LNCaP clone FGC (cell line): ENCODE data around the gene PRDM15.

Source experiments
- DNase-seq: peaks from one replicate; pipeline ENCODE4 v3.0.0-alpha.2; 2011; ENCODE audit warnings: low read depth
- H3K4me3 ChIP-seq: 2 replicates; pipeline ENCODE4 v1.5.1; 2011; ENCODE audit warnings: mild to moderate bottlenecking, low read depth, low read length, control low read depth
- TF ChIP-seq, protein P1 (sequence below): IDR thresholded peaks from 2 replicates; pipeline ENCODE4 v1.5.1; 2012; ENCODE audit warnings: mild to moderate bottlenecking; ENCODE audit not compliant: control insufficient read depth, insufficient read depth; ENCODE audit errors: extremely low read depth

The PRDM15 gene

DNA sequence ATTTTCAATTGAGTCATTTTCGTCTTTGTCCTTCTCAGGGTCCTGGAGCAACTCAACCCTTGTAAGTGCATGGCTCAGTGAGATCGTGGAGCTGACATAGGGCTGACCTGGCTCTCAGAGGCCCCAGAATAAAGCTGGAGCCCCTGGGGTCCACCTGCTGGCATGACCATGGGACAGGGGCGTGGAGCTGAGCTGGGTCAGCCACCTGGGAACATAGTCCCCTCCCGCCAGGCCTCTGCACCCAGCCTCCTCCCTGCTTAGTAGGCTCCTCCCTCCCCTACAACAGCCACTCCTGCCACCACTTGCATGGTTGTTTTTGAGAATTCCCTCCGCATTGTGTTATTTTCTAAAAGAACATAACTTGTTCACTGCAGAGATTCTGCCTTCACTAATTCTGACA, 109.2 kb downstream of the PRDM15 start:
- TF ChIP-seq, protein P1, sequence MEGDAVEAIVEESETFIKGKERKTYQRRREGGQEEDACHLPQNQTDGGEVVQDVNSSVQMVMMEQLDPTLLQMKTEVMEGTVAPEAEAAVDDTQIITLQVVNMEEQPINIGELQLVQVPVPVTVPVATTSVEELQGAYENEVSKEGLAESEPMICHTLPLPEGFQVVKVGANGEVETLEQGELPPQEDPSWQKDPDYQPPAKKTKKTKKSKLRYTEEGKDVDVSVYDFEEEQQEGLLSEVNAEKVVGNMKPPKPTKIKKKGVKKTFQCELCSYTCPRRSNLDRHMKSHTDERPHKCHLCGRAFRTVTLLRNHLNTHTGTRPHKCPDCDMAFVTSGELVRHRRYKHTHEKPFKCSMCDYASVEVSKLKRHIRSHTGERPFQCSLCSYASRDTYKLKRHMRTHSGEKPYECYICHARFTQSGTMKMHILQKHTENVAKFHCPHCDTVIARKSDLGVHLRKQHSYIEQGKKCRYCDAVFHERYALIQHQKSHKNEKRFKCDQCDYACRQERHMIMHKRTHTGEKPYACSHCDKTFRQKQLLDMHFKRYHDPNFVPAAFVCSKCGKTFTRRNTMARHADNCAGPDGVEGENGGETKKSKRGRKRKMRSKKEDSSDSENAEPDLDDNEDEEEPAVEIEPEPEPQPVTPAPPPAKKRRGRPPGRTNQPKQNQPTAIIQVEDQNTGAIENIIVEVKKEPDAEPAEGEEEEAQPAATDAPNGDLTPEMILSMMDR, result no peak
- DNase-seq, result no peak
- no peak overlapping the region for H3K4me3 ChIP-seq

DNA sequence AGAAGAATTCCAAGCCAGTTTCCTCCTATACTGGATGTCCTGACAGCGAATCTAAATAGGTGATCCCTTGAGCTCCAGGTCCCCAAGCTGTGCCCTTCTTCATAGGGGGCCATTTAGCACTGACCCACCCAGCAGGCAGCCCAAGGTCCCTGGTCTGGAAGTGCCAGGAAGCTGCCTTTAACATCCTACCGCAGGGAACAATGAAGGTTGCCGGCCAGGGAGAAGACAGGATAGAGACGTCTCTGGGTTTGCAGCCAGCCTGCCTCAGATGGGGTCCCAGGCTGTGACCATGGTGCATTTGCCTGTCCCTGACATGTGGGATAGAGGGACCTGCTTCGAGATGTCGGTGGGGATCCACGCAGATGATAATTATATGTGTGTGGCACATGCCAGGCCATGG, 109.6 kb downstream of the PRDM15 start:
- H3K4me3 ChIP-seq, result no peak overlapping the region

DNA sequence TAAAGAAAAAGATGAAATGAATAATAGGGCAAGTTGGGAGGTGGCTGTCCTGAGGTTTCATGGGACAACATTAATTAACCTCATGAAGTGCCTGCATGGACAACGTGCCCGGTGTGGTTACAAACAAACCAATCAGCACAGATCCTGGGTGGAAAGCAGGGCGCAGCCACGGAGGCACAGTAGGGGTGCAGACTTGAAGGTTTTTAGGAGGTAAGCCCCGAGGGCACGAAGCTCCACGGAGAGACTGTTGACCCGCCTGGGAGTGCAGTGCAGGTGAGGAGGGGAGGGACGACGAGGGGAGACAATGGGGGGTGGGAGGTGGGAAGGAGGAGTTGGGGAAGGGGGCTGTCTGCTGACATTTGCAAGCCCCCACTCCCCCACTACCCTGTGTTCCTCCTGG, 110.0 kb downstream of the PRDM15 start:
- peak overlapping the region; percentile 38 for H3K4me3 ChIP-seq
- TF ChIP-seq, protein P1, result no peak
- DNase-seq, result no peak

More for the DNA sequence above, 109.6 kb downstream of the PRDM15 start:
- DNase-seq, result no peak
- TF ChIP-seq, protein P1, result no peak

DNA sequence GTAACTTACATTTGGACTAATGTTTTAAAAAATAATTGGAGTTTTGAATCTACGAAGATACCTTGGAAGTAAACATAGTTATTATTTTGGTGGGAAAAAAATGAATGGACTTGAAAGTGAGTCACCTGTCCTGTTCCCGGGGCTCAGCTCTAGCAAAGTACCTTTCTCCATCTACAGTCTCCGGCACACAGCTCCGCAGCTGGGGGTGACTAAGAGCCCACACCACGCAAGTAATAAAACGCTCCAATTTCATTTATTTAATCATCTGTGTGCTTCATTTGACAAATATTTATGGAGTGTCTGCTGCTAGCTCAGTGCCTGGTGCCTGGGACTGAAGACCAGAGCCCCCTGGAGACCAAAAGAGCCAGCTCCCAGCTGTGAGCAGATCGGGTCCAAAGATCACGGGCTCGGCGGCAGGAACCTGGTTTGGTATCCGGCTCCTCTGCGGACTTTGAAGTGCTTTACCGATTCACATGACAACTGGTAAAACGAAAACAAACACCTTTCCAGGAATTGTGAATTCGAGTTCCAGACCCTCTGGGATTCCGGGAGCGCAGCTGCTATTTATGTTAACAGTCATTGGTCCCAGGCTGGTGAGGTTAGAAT, 110.6 kb downstream of the PRDM15 start:
- peak overlapping the region; percentile 38 for H3K4me3 ChIP-seq
- TF ChIP-seq, protein P1, result peak; percentile 40
- DNase-seq, result no peak

DNA sequence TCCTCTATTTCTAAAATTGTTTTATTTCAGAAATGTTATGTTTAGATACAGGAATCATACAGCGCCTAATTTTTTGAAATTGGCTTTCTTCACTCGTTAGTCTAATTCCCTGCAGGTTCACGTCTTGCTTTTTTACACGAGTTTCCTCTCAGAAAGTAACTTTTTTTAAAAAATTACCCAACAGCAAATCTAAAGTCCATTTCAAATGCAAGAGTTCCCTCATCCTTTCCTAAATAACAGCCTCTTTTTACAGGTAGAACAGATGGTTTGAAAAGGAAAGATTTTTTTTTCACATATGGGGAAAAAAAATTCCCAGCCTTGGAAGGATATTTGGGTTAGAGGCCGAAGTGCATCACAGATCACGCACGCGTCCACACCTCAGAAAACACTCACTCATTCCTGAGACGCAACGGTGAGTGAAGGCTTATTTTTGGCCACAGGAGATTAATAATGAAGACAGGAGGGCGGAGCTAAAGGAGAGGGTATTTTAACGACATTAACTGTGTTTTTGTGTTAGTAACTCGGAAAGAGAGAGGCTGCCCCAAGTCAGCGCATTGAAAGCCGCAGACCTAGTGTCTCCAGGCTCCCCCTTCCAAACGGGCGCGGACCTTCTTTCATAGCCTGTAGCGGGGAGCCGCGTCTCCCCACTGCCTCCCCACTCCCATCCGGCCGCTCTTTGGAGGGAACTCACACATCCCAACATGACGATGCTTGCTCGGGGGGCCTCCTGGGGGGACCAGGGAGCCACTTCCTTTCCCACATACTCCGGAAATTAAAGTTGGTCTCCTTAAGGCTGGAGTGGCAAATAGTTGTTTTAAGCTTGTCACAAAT, 111.3 kb downstream of the PRDM15 start:
- peak overlapping the region; percentile 69 for H3K4me3 ChIP-seq

DNA sequence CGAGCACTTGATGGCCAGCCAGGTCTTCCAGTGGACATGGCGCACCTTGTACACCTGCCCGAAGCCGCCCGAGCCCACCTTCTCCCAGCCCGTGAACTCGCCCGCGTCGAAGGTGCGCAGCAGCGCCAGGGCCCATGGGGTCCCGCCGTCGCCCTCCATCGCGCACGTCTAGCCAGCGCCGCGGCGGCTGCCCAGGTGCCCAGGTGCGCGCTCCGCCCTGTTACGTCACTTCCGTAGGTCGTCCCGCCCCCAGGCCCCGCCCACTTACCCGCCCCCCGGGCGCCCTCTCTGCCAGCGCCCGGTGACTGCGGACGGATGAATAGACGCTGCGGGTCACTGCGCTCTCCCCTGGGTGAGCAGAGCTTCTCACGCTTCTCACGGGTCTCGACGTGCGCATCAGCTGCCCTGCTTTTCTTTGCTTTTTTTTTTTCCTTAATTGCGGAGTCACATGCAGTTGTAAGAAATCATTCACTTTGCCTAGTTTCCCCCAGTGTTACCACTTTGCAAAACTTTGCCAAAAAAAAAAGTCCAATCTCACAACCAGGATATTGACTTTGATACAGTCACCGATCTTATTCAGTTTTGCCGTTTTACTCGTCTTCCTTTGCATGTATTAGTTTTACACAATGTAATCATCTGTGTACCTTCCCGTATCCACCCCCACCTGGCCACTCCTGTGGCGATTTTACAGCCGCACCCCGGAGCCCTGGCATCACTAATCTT, 112.1 kb downstream of the PRDM15 start, which contains the start of gene RIPK4:
Gene RIPK4 (minus strand): TSS at position 170 of the 723 bp plus-strand sequence. CDS start 11 bp downstream, at position 159.
- TF ChIP-seq, protein P1, result 0 out of 2 replicates have a peak, but pooled peaks have one; percentile 2
- peak within 1 kb of the TSS; percentile 69 for H3K4me3 ChIP-seq
- DNase-seq, result peak; percentile 56

More for the DNA sequence above, 111.3 kb downstream of the PRDM15 start:
- no peak for DNase-seq
- TF ChIP-seq, protein P1, result no peak
